HepG2 (cell line): Measurements from ENCODE around the gene JMJD6. TPM values are rescaled to one million over a fixed set of nuclear protein-coding genes. Genes with fewer than 3 reads are reported as not detected.
A peak's percentile ranks its signal among the peaks of the same experiment; 100 is the strongest.

Experiments used
- IKZF4 ChIP-seq: sonication (generic); formaldehyde crosslinking; IDR thresholded peaks from 2 replicates; pipeline ENCODE4 v1.5.1; 2020; ENCODE audit warnings: borderline replicate concordance, mild to moderate bottlenecking, low read depth, missing genetic modification reagents; ENCODE audit errors: not compliant biosample characterization
- KLF16 ChIP-seq, 2 experiments: sonication (generic) in 1 of 2; formaldehyde crosslinking in 1 of 2; IDR thresholded peaks; 2 replicates each; pipeline versions ENCODE4 v1.6.1 to v1.8.0; 2016 to 2023; ENCODE audit warnings: missing genetic modification reagents in 2 of 2, missing compliant biosample characterization in 1 of 2
- MXI1 ChIP-seq: IDR thresholded peaks from 3 replicates; pipeline ENCODE4 v1.6.1; 2012; ENCODE audit warnings: low read depth, low read length, inconsistent platforms, borderline replicate concordance
- PITX1 ChIP-seq: sonication (generic); formaldehyde crosslinking; IDR thresholded peaks from 2 replicates; pipeline ENCODE4 v1.5.1; 2020; ENCODE audit warnings: mild to moderate bottlenecking, missing genetic modification reagents
- YY1 ChIP-seq: IDR thresholded peaks from 2 replicates; pipeline ENCODE4 v1.6.1; 2011; ENCODE audit warnings: low read length, low read depth, moderate library complexity, mild to moderate bottlenecking; ENCODE audit not compliant: insufficient read depth, insufficient replicate concordance
- polyA plus RNA-seq, 8 experiments: library from polyadenylated mRNA; depleted of rRNA in 3 of 8; stranded (reverse) in 7 of 8; unstranded in 1 of 8; fragments of >200 nt; fragmentation: Illumina TruSeq in 4 of 8; extraction: Trizol in 4 of 8; gene quantifications; 2 replicates each; pipeline versions ENCODE4 v1.2.1 to v1.2.3, GENCODE V29; 2011 to 2016; ENCODE audit warnings: low read depth in 4 of 8, missing spikeins in 1 of 8, mixed read lengths in 1 of 8; ENCODE audit not compliant: insufficient read depth in 1 of 8
- total RNA-seq, 5 experiments: library from RNA; depleted of rRNA; stranded (reverse); fragments of >200 nt; fragmentation: Illumina TruSeq; extraction: Trizol; gene quantifications; 2 replicates each; pipeline ENCODE4 v1.2.3, GENCODE V29; 2016; ENCODE audit warnings: low read depth in 1 of 5
- TF ChIP-seq, protein P1 (sequence below): sonication (generic); formaldehyde crosslinking; IDR thresholded peaks from 2 replicates; pipeline ENCODE4 v1.5.0; 2020; ENCODE audit warnings: mild to moderate bottlenecking, missing genetic modification reagents, borderline replicate concordance
- TF ChIP-seq, protein P2 (sequence below): sonication (generic); formaldehyde crosslinking; IDR thresholded peaks from 2 replicates; pipeline ENCODE4 v1.5.1; 2020; ENCODE audit warnings: mild to moderate bottlenecking, missing genetic modification reagents, moderate library complexity

Gene JMJD6
- total and polyA plus RNA-seq, 2 of the 13 experiments (the other 11 are each of a cell fraction or from before 2014, with no cell fraction given): 33.6 to 41.0 TPM

- TF ChIP-seq, protein P1, sequence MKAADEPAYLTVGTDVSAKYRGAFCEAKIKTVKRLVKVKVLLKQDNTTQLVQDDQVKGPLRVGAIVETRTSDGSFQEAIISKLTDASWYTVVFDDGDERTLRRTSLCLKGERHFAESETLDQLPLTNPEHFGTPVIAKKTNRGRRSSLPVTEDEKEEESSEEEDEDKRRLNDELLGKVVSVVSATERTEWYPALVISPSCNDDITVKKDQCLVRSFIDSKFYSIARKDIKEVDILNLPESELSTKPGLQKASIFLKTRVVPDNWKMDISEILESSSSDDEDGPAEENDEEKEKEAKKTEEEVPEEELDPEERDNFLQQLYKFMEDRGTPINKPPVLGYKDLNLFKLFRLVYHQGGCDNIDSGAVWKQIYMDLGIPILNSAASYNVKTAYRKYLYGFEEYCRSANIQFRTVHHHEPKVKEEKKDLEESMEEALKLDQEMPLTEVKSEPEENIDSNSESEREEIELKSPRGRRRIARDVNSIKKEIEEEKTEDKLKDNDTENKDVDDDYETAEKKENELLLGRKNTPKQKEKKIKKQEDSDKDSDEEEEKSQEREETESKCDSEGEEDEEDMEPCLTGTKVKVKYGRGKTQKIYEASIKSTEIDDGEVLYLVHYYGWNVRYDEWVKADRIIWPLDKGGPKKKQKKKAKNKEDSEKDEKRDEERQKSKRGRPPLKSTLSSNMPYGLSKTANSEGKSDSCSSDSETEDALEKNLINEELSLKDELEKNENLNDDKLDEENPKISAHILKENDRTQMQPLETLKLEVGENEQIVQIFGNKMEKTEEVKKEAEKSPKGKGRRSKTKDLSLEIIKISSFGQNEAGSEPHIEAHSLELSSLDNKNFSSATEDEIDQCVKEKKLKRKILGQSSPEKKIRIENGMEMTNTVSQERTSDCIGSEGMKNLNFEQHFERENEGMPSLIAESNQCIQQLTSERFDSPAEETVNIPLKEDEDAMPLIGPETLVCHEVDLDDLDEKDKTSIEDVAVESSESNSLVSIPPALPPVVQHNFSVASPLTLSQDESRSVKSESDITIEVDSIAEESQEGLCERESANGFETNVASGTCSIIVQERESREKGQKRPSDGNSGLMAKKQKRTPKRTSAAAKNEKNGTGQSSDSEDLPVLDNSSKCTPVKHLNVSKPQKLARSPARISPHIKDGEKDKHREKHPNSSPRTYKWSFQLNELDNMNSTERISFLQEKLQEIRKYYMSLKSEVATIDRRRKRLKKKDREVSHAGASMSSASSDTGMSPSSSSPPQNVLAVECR (CRISPR knock-in tag): peak; percentile 16; the same call in 1 of the 2 replicates
- peak; percentile 37 for TF ChIP-seq YY1
- 0 out of 3 replicates have a peak, but pooled peaks have one; percentile 17 for TF ChIP-seq MXI1
- peak in 1 of 2 experiments; percentile 19; a peak in 1 of 4 replicates for TF ChIP-seq KLF16 (CRISPR knock-in tag; IDR thresholded peaks at IDR 0.05)
- TF ChIP-seq, protein P2, sequence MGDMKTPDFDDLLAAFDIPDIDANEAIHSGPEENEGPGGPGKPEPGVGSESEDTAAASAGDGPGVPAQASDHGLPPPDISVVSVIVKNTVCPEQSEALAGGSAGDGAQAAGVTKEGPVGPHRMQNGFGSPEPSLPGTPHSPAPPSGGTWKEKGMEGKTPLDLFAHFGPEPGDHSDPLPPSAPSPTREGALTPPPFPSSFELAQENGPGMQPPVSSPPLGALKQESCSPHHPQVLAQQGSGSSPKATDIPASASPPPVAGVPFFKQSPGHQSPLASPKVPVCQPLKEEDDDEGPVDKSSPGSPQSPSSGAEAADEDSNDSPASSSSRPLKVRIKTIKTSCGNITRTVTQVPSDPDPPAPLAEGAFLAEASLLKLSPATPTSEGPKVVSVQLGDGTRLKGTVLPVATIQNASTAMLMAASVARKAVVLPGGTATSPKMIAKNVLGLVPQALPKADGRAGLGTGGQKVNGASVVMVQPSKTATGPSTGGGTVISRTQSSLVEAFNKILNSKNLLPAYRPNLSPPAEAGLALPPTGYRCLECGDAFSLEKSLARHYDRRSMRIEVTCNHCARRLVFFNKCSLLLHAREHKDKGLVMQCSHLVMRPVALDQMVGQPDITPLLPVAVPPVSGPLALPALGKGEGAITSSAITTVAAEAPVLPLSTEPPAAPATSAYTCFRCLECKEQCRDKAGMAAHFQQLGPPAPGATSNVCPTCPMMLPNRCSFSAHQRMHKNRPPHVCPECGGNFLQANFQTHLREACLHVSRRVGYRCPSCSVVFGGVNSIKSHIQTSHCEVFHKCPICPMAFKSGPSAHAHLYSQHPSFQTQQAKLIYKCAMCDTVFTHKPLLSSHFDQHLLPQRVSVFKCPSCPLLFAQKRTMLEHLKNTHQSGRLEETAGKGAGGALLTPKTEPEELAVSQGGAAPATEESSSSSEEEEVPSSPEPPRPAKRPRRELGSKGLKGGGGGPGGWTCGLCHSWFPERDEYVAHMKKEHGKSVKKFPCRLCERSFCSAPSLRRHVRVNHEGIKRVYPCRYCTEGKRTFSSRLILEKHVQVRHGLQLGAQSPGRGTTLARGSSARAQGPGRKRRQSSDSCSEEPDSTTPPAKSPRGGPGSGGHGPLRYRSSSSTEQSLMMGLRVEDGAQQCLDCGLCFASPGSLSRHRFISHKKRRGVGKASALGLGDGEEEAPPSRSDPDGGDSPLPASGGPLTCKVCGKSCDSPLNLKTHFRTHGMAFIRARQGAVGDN (CRISPR knock-in tag): peak; percentile 77
- TF ChIP-seq PITX1 (CRISPR knock-in tag): 0 out of 2 replicates have a peak, but pooled peaks have one; percentile 0
- TF ChIP-seq IKZF4 (CRISPR knock-in tag): peak; percentile 26
Measured at GRCh38 chr17:76709951-76710862, 16.2 kb downstream of the JMJD6 start (continued).
